22Rv1 (cell line): ENCODE data around the gene ZNF750.

Experiments
- ZFX ChIP-seq: fragments of 450-650 bp; IDR thresholded peaks from 2 replicates; pipeline ENCODE4 v1.6.1; 2017; ENCODE audit warnings: antibody characterized with exemption, borderline replicate concordance
- TF ChIP-seq, protein P1 (sequence below): fragments of 450-650 bp; IDR thresholded peaks from 2 replicates; pipeline ENCODE4 v1.5.1; 2017; ENCODE audit warnings: mild to moderate bottlenecking

DNA sequence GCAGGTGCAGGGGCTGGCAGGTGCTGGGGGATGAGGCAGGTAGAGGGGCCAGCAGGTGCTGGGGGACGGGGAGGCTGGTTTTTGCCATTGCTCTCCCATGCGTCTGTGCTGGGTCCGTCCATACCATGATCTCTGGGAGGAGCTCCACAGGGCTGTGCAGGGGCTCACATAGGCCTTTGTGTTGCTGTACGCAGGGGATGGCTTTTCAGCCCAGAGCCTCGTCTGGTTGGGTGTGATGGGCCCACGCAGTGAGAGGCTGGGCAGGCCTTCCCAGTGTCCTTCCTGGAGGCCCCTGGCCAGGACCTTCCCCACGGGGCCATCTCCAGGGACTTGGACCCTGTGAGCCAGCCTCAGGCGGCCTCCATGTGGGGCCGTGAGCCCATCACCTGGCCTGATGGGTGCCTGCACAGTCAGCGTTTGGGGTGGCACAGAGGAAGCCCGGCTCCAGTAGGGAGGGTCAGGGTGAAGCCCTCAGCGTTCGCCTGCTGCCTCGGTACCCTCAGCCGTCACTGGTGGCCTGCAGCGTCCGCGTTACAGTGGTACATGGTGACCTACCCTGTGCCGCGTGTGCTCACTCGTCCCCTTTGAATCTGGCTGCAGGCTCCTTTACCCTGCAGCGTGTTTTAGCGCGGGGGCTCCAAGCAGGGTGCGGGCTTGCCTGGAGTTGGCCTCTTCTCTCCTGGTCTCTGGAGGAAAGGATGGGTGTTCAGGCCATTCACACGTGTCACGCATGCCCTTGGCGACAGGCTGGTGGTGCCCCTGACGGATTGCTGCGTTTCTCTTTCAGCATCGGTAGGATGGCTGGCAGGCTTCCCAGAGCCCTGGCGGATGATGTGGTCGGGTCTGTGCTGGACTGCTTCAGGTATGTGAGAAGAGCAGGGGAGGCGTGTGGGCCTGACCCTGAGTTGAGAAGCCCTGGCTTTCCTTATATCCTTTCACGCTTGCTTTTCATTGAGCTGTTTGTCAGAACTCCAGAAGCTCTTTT, 30.6 kb downstream of the ZNF750 start:
- TF ChIP-seq, protein P1, sequence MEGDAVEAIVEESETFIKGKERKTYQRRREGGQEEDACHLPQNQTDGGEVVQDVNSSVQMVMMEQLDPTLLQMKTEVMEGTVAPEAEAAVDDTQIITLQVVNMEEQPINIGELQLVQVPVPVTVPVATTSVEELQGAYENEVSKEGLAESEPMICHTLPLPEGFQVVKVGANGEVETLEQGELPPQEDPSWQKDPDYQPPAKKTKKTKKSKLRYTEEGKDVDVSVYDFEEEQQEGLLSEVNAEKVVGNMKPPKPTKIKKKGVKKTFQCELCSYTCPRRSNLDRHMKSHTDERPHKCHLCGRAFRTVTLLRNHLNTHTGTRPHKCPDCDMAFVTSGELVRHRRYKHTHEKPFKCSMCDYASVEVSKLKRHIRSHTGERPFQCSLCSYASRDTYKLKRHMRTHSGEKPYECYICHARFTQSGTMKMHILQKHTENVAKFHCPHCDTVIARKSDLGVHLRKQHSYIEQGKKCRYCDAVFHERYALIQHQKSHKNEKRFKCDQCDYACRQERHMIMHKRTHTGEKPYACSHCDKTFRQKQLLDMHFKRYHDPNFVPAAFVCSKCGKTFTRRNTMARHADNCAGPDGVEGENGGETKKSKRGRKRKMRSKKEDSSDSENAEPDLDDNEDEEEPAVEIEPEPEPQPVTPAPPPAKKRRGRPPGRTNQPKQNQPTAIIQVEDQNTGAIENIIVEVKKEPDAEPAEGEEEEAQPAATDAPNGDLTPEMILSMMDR, result no peak
- no peak for TF ChIP-seq ZFX
